Measurements from ENCODE around the gene NEUROD2.

NEUROD2 gene

GRCh38 chr17:39635614-39636176 lies 28.0 kb upstream of the NEUROD2 start:
- DNase-seq (ENCODE audit: low spot score), result no peak

- peak; percentile 50 for DNase-seq (ENCODE audit: low spot score)
These were observed 26.7 kb upstream of the NEUROD2 start for GRCh38 chr17:39634384-39634871.

GRCh38 chr17:39633570-39634183 lies 26.0 kb upstream of the NEUROD2 start:
- DNase-seq (ENCODE audit: low spot score), result no peak

- no peak for DNase-seq (ENCODE audit: low spot score)
These were observed 24.6 kb upstream of the NEUROD2 start for GRCh38 chr17:39632153-39632941.

- DNase-seq (ENCODE audit: low spot score), result no peak
These were observed 23.7 kb upstream of the NEUROD2 start for GRCh38 chr17:39631403-39631802.

GRCh38 chr17:39629898-39630297 lies 22.2 kb upstream of the NEUROD2 start:
- no peak for DNase-seq (ENCODE audit: low spot score)

GRCh38 chr17:39629494-39629880 lies 21.8 kb upstream of the NEUROD2 start:
- DNase-seq (ENCODE audit: low spot score), result no peak

- DNase-seq (ENCODE audit: low spot score), result no peak
These were observed 21.2 kb upstream of the NEUROD2 start for GRCh38 chr17:39628655-39629493.

- no peak for DNase-seq (ENCODE audit: low spot score)
These were observed 20.2 kb upstream of the NEUROD2 start for GRCh38 chr17:39627712-39628516.

GRCh38 chr17:39627047-39627711 lies 19.5 kb upstream of the NEUROD2 start:
- no peak for DNase-seq (ENCODE audit: low spot score)

GRCh38 chr17:39626171-39627046 lies 18.7 kb upstream of the NEUROD2 start, which contains the start of gene PPP1R1B:
Gene PPP1R1B, plus strand, starts transcription at chr17:39626952. Its CDS starts 441 bp downstream, at chr17:39627393.
- DNase-seq (ENCODE audit: low spot score), result no peak

GRCh38 chr17:39625198-39625785 lies 17.6 kb upstream of the NEUROD2 start:
- no peak for DNase-seq (ENCODE audit: low spot score)

GRCh38 chr17:39624313-39624712 lies 16.6 kb upstream of the NEUROD2 start:
- no peak for DNase-seq (ENCODE audit: low spot score)

GRCh38 chr17:39623356-39623950 lies 15.7 kb upstream of the NEUROD2 start:
- DNase-seq (ENCODE audit: low spot score), result peak; percentile 61

GRCh38 chr17:39622380-39623006 lies 14.8 kb upstream of the NEUROD2 start:
- no peak for DNase-seq (ENCODE audit: low spot score)

- DNase-seq (ENCODE audit: low spot score), result peak; percentile 89
These were observed 14.0 kb upstream of the NEUROD2 start for GRCh38 chr17:39621523-39622379.

- DNase-seq (ENCODE audit: low spot score), result no peak
These were observed 12.0 kb upstream of the NEUROD2 start for GRCh38 chr17:39619786-39620101.

All from SK-N-DZ (cell line).